Stimulated activated CD8-positive, alpha-beta memory T cell treated with anti-CD3 and anti-CD28 coated beads, Interleukin-2, amount 100 ng/mL, for 48 hours (primary cell): ENCODE results near the gene PPARD.
"Not testable (repeated sequence)": the region's sequence is repeated elsewhere in the genome, so short reads cannot be mapped to it uniquely, and the experiment has no call there.

Experiments used
- DNase-seq, 2 donors: peaks; one replicate each; pipeline ENCODE4 v3.0.0-alpha.2; 2020; ENCODE audit warnings: low read depth in 2 of 2

PPARD gene

GRCh38 chr6:35378261-35378660 is 35.9 kb downstream of the PPARD start:
- no peak for DNase-seq

GRCh38 chr6:35381132-35381531 is 38.8 kb downstream of the PPARD start:
- DNase-seq, result no peak

GRCh38 chr6:35382015-35382414 is 39.7 kb downstream of the PPARD start:
- DNase-seq, result no peak

- DNase-seq, result no peak
Measured at GRCh38 chr6:35385457-35386202, 43.3 kb downstream of the PPARD start.

- no peak for DNase-seq
Measured at GRCh38 chr6:35386989-35387388, 44.6 kb downstream of the PPARD start.

- no peak for DNase-seq
Measured at GRCh38 chr6:35388030-35388429, 45.7 kb downstream of the PPARD start.

- no peak for DNase-seq
Measured at GRCh38 chr6:35388772-35389352, 46.5 kb downstream of the PPARD start.

- not testable (repeated sequence) for DNase-seq
Measured at GRCh38 chr6:35389386-35389785, 47.0 kb downstream of the PPARD start.

- DNase-seq, result no peak
Measured at GRCh38 chr6:35391240-35391968, 49.0 kb downstream of the PPARD start.

- no peak for DNase-seq
Measured at GRCh38 chr6:35392111-35392702, 49.8 kb downstream of the PPARD start.

GRCh38 chr6:35392773-35393672 is 50.7 kb downstream of the PPARD start:
- DNase-seq, result no peak

GRCh38 chr6:35396991-35397390 is 54.6 kb downstream of the PPARD start:
- DNase-seq, result no peak

GRCh38 chr6:35397806-35398418 is 55.6 kb downstream of the PPARD start:
- DNase-seq, result no peak

GRCh38 chr6:35398526-35398925 is 56.2 kb downstream of the PPARD start:
- no peak for DNase-seq

GRCh38 chr6:35400111-35400510 is 57.8 kb downstream of the PPARD start:
- no peak for DNase-seq

GRCh38 chr6:35400901-35401311 is 58.5 kb downstream of the PPARD start:
- DNase-seq, result no peak

GRCh38 chr6:35401514-35401913 is 59.2 kb downstream of the PPARD start:
- DNase-seq, result no peak

GRCh38 chr6:35402136-35402855 is 59.9 kb downstream of the PPARD start:
- no peak for DNase-seq

GRCh38 chr6:35402856-35403191 is 60.5 kb downstream of the PPARD start:
- DNase-seq, result no peak
